Measurements from ENCODE around the gene DNAJB7. TPM values are rescaled to one million over a fixed set of nuclear protein-coding genes. Genes with fewer than 3 reads are reported as not detected.

Gene DNAJB7
- total and polyA plus RNA-seq, 2 of the 13 experiments (the other 11 are each of a cell fraction or from before 2014, with no cell fraction given) = not detected

DNA sequence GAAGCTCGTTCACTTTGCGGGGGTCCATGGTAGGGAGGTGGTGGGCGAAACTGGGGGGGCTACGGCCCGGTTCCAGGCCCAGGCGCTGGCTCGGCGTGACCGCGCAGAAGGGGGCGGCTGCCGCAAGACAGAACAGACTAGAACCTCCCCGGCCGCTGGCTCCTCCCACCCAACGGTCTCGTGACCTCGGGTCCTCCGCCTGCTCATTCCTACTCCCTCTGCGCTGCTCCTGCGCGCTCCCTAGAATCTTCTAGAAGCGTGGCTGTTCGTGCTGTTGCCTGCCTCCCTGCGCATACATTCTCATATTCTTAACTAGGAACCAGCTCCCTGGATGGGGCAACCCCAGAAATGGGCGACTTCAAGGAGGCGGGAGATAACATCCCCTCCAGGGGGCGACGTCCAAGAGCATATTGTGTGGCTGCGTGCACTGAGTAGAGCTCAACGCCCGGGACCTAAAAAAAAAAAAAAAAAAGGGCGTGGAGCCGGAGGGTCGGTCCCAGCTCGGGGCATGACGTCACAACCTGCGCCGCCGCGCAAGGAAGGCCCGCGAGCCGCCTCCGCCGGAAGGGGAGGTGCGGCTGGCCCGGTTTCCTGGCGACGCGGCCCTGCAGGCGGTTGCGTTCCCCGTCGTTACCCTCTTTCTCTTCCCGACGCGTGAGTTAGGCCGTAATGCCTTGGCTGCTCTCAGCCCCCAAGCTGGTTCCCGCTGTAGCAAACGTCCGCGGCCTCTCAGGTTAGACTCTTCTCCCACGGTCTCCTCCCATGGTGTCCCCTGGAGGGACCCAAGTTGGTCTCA, 5.2 kb downstream of the DNAJB7 start, which contains the start of the genes ST13 and XPNPEP3 (continued):
- TF ChIP-seq MIER3 (CRISPR knock-in tag; IDR thresholded peaks at IDR 0.05; ENCODE audit: borderline replicate concordance) (0 out of 2 replicates have a peak, but pooled peaks have one; percentile 32), SAFB2 (CRISPR knock-in tag; IDR thresholded peaks at IDR 0.05; ENCODE audit: borderline replicate concordance, low read depth) (peak; percentile 94), RFXANK (CRISPR knock-in tag; IDR thresholded peaks at IDR 0.05) (peak; percentile 66; the same call in 1 of the 2 replicates), USF2 (IDR thresholded peaks at IDR 0.05; ENCODE audit: low read depth, low read length) (peak; percentile 61), USF2 (CRISPR knock-in tag; IDR thresholded peaks at IDR 0.05; ENCODE audit: borderline replicate concordance) (peak; percentile 90; the same call in 1 of the 2 replicates), THRA (CRISPR knock-in tag; IDR thresholded peaks at IDR 0.05; ENCODE audit: borderline replicate concordance) (0 out of 2 replicates have a peak, but pooled peaks have one; percentile 12), NFIC (IDR thresholded peaks at IDR 0.05; ENCODE audit: low read length) (no peak), ELF3 (CRISPR knock-in tag; IDR thresholded peaks at IDR 0.05) (peak; percentile 22; the same call in 1 of the 2 replicates), ZNF253 (CRISPR knock-in tag; IDR thresholded peaks at IDR 0.05; ENCODE audit: borderline replicate concordance) (peak; percentile 53; the same call in 1 of the 2 replicates), ARHGAP35 (CRISPR knock-in tag; IDR thresholded peaks at IDR 0.05; ENCODE audit: borderline replicate concordance) (peak; percentile 67; the same call in 1 of the 2 replicates), RFXAP (CRISPR knock-in tag; IDR thresholded peaks at IDR 0.05; ENCODE audit: borderline replicate concordance) (no peak; the same call in 1 of the 2 replicates), ARNTL (CRISPR knock-in tag; IDR thresholded peaks at IDR 0.05) (peak; percentile 67), SRY (CRISPR knock-in tag; IDR thresholded peaks at IDR 0.05) (peak; percentile 6; the same call in 1 of the 2 replicates), ZNF841 (CRISPR knock-in tag; IDR thresholded peaks at IDR 0.05; ENCODE audit: borderline replicate concordance) (0 out of 2 replicates have a peak, but pooled peaks have one; percentile 52), ELF1 (CRISPR knock-in tag; IDR thresholded peaks at IDR 0.05) (peak; percentile 74), CREB3 (CRISPR knock-in tag; IDR thresholded peaks at IDR 0.05) (no peak), ZNF547 (CRISPR knock-in tag; IDR thresholded peaks at IDR 0.05) (peak; percentile 81; the same call in 1 of the 2 replicates), ZNF138 (CRISPR knock-in tag; IDR thresholded peaks at IDR 0.05; ENCODE audit: low read depth) (no peak), ZNF597 (CRISPR knock-in tag; IDR thresholded peaks at IDR 0.05) (no peak)
- TF ChIP-seq, protein P1, sequence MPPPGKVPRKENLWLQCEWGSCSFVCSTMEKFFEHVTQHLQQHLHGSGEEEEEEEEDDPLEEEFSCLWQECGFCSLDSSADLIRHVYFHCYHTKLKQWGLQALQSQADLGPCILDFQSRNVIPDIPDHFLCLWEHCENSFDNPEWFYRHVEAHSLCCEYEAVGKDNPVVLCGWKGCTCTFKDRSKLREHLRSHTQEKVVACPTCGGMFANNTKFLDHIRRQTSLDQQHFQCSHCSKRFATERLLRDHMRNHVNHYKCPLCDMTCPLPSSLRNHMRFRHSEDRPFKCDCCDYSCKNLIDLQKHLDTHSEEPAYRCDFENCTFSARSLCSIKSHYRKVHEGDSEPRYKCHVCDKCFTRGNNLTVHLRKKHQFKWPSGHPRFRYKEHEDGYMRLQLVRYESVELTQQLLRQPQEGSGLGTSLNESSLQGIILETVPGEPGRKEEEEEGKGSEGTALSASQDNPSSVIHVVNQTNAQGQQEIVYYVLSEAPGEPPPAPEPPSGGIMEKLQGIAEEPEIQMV (CRISPR knock-in tag; IDR thresholded peaks at IDR 0.05; ENCODE audit: low read depth) = 0 out of 2 replicates have a peak, but pooled peaks have one; percentile 67
- TF ChIP-seq, protein P2, sequence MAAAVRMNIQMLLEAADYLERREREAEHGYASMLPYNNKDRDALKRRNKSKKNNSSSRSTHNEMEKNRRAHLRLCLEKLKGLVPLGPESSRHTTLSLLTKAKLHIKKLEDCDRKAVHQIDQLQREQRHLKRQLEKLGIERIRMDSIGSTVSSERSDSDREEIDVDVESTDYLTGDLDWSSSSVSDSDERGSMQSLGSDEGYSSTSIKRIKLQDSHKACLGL (CRISPR knock-in tag; IDR thresholded peaks at IDR 0.05) = no peak

Measured in HepG2 (cell line).